ENCODE data around the gene ARHGAP28. TPM values are rescaled to one million over a fixed set of nuclear protein-coding genes. Genes with fewer than 3 reads are reported as not detected.

Gene ARHGAP28
- polyA plus RNA-seq, 1 donor: 60.3 TPM

DNA sequence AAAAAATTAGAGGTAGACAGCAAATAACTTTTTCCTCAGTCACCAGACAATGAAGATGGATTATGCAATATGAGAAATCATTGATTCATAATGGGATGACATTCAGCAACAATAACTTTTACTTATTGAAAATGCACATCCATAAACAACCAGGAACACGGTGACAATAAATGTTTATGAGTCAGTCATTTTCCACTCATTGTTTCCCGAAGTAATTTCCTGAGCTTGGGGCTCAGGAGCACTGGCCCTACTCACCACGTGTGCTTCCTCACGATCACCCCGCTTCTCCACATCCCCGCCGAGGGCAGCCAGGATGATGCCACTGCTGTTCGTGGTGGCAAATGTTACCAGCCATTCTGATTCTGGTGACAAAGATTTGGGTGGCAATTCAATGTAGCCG is 231.8 kb downstream of the ARHGAP28 start:
- no peak for DNase-seq

DNA sequence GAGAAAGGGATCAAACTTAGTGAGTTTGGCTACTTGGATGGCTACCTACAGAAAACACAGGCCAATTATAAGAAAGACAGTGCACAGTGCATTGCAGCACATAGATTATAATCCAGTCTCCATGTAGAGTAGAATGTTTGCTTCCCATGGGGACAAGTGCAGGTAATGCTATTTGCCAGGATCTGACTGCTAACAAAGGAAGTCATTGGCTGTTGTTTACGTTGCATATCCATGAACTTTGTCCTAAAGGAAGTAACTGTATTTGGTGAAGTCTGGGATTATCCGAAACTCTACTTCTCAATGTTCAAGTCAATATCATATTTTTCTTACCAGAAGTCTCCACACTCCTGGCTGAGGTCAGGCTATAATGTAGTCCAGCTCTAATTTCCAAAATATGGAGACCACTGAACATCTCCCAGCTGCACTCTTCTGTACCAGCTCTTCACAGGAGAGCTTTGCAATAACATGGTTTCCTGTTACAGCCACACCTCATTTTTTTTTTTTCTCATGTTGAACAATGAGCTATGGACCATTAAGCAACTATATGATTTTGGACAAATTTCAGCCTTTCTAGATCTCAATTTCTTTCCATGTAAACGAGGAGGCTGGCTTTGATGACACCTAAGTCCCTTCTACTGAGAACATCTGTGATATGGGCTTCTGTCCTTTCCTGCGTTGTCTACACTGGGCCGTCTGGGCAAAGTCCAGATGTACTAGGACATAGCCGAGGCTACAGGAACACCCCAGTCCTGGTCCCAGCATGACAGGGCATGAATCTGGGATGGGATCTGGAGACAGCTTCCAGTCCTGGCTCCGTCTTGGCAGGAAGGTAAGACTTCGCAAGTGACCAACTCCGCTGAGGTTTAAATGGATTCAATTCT is 233.3 kb downstream of the ARHGAP28 start:
- no peak for DNase-seq

DNA sequence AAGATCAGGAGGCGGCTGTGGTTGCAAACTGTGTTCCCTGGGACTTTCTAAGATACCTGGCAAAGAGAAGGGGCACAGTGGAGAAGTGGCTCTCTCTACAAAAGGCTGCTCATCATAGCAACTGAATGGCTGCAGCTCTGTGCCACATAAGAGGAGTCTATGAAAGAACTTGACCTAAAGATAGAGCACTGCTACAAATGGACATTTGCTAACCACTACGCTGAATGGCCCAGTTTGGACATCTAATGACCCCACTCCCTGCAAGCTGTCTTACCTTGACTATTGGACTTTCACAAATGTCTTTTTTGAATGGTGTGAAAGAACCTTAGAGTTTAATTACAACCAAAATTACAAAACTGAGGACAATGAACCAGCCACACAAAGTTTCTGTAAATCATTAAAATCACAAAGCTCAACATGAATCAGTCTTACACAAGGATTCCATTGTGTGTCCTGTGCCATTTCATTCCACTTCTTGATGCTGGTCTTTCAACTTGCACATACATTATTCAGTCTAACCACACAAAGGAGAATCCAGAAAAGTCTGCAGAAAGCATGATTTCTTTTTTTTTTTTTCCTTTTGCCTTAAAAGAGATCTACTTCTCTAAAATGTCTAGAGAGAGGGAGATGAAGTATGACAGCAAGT is 234.1 kb downstream of the ARHGAP28 start:
- DNase-seq: no peak
